K562 (cell line): Measurements from ENCODE around the gene HGFAC.

ENCODE experiments used
- CCAR2 ChIP-seq: fragments of 200-400 bp; formaldehyde crosslinking; IDR thresholded peaks from 2 replicates; pipeline ENCODE4 v1.6.1; 2017; ENCODE audit warnings: mild to moderate bottlenecking, low read depth, low read length
- GABPB1 ChIP-seq: sonication (generic); formaldehyde crosslinking; IDR thresholded peaks from 2 replicates; pipeline ENCODE4 v1.8.0; 2022; ENCODE audit warnings: mild to moderate bottlenecking, missing genetic modification reagents
- NFIC ChIP-seq: fragments of 450-650 bp; IDR thresholded peaks from 2 replicates; pipeline ENCODE4 v1.6.1; 2017; ENCODE audit warnings: mild to moderate bottlenecking, inconsistent platforms
- NFRKB ChIP-seq: fragments of 450-650 bp; IDR thresholded peaks from 2 replicates; pipeline ENCODE4 v1.6.1; 2016; ENCODE audit warnings: low read depth
- SNIP1 ChIP-seq: fragments of 450-650 bp; IDR thresholded peaks from 2 replicates; pipeline ENCODE4 v1.7.1; 2017; ENCODE audit warnings: low read depth, mild to moderate bottlenecking
- YBX1 ChIP-seq: fragments of 450-650 bp; IDR thresholded peaks from 2 replicates; pipeline ENCODE4 v1.7.1; 2016; ENCODE audit warnings: mild to moderate bottlenecking
- ZNF589 ChIP-seq: fragments of 200-800 bp; sonication (Bioruptor generic); IDR thresholded peaks from 2 replicates; pipeline ENCODE4 v1.6.1; 2016; ENCODE audit warnings: low read depth, missing genetic modification characterization, missing compliant biosample characterization

GRCh38 chr4:3417448-3417847, 24.3 kb upstream of the HGFAC start:
- TF ChIP-seq NFRKB, result no peak
- TF ChIP-seq ZNF589 (CRISPR knock-in tag), result no peak
- TF ChIP-seq YBX1, result no peak
- TF ChIP-seq GABPB1 (CRISPR knock-in tag), result no peak
- no peak for TF ChIP-seq CCAR2
- no peak for TF ChIP-seq NFIC
- TF ChIP-seq SNIP1, result no peak
